H1 (cell line): ENCODE measurements around the gene TIGD6. TPM values are rescaled to one million over a fixed set of nuclear protein-coding genes. Genes with fewer than 3 reads are reported as not detected.
"Not testable (repeated sequence)": the region's sequence is repeated elsewhere in the genome, so short reads cannot be mapped to it uniquely, and the experiment has no call there.

Experiments used
- CTCF ChIA-PET: fragments of 300-600 bp; sonication (Branson Sonifier 250); formaldehyde crosslinking; loops from one replicate; lab custom pipeline; 2021; ENCODE audit not compliant: partially characterized antibody; lab: Charles Lee
- POLR2A ChIA-PET: fragments of 300-600 bp; sonication (Branson Sonifier 250); formaldehyde crosslinking; loops from one replicate; lab custom pipeline; 2021; ENCODE audit warnings: inconsistent platforms; ENCODE audit not compliant: partially characterized antibody; lab: Charles Lee
- DNase-seq, 2 experiments: peaks; one replicate each; pipeline versions ENCODE4 v3.0.0 to v3.0.0-alpha.2; 2010 to 2022; ENCODE audit warnings: low spot score in 2 of 2, low read depth in 1 of 2, mixed read lengths in 1 of 2
- FAIRE-seq: peaks from 2 replicates; lab custom pipeline; 2011; peaks lifted over from hg19 to GRCh38; lab: Jason Lieb, UNC
- H2AFZ ChIP-seq: 2 replicates; pipeline ENCODE4 v1.8.1; 2012; ENCODE audit warnings: low read length, inconsistent platforms
- H2AK5ac ChIP-seq: 2 replicates; pipeline ENCODE4 v1.6.1; 2013; ENCODE audit warnings: low read depth, low read length
- H2BK120ac ChIP-seq: replicated peaks from 2 replicates; pipeline ENCODE3; 2013; ENCODE audit warnings: low read depth, low read length, inconsistent platforms
- H2BK12ac ChIP-seq: 2 replicates; pipeline ENCODE4 v1.6.1; 2013; ENCODE audit warnings: low read depth, low read length
- H2BK15ac ChIP-seq: 2 replicates; pipeline ENCODE4 v1.6.1; 2013; ENCODE audit warnings: low read length
- H2BK20ac ChIP-seq: 2 replicates; pipeline ENCODE4 v1.6.1; 2013; ENCODE audit warnings: low read length
- H2BK5ac ChIP-seq: 2 replicates; pipeline ENCODE4 v1.6.1; 2013; ENCODE audit warnings: low read depth, low read length
- H3K14ac ChIP-seq: 2 replicates; pipeline ENCODE4 v1.6.1; 2013; ENCODE audit warnings: inconsistent platforms; ENCODE audit not compliant: insufficient read length
- H3K18ac ChIP-seq: 2 replicates; pipeline ENCODE4 v1.6.1; 2013; ENCODE audit warnings: low read length; ENCODE audit errors: extremely low read depth
- H3K23ac ChIP-seq: 2 replicates; pipeline ENCODE4 v1.6.1; 2013; ENCODE audit warnings: inconsistent platforms; ENCODE audit not compliant: insufficient read length
- H3K23me2 ChIP-seq: 2 replicates; pipeline ENCODE4 v1.6.1; 2013; ENCODE audit warnings: low read depth, low read length
- H3K27ac ChIP-seq: 2 replicates; pipeline ENCODE4 v1.6.1; 2011; ENCODE audit warnings: low read depth, low read length, inconsistent platforms
- H3K27me3 ChIP-seq, 4 experiments: replicated peaks in 1 of 4; 1 replicate in 1 of 4; 2 replicates in 3 of 4; pipeline versions ENCODE4 v1.6.1 to v1.8.1; 2011 to 2013; ENCODE audit warnings: low read length in 3 of 4, mild to moderate bottlenecking in 3 of 4, inconsistent platforms in 2 of 4, mixed read lengths in 2 of 4, moderate library complexity in 1 of 4; ENCODE audit not compliant: control insufficient read depth in 3 of 4, insufficient read depth in 3 of 4; ENCODE audit errors: extremely low read depth in 1 of 4
- H3K36me3 ChIP-seq, 4 experiments: 2 replicates each; pipeline versions ENCODE4 v1.6.1 to v1.8.1; 2011 to 2013; ENCODE audit warnings: mild to moderate bottlenecking in 4 of 4, low read length in 3 of 4, moderate library complexity in 2 of 4, control low read depth in 1 of 4, inconsistent platforms in 1 of 4; ENCODE audit not compliant: insufficient read depth in 4 of 4, control insufficient read depth in 2 of 4
- H3K4ac ChIP-seq: replicated peaks from 2 replicates; pipeline ENCODE3; 2013; ENCODE audit warnings: low read length, low read depth, mixed read lengths, inconsistent platforms; ENCODE audit not compliant: insufficient read length
- H3K4me1 ChIP-seq, 4 experiments: replicated peaks in 1 of 4; 1 replicate in 1 of 4; 2 replicates in 3 of 4; pipeline versions ENCODE4 v1.6.1 to v1.8.1; 2011 to 2013; ENCODE audit warnings: low read length in 3 of 4, inconsistent platforms in 2 of 4, mixed read lengths in 1 of 4; ENCODE audit not compliant: insufficient read depth in 4 of 4, control insufficient read depth in 3 of 4
- H3K4me2 ChIP-seq, 2 experiments: 2 replicates each; pipeline versions ENCODE4 v1.6.1 to v1.8.1; 2011 to 2013; ENCODE audit warnings: low read depth in 2 of 2, low read length in 2 of 2, control low read depth in 1 of 2, inconsistent platforms in 1 of 2, mild to moderate bottlenecking in 1 of 2; ENCODE audit not compliant: insufficient read depth in 1 of 2
- H3K4me3 ChIP-seq, 4 experiments: fragments of 200-600, 300-600 bp in 1 of 4; sonication (generic), shearing (Covaris generic), sonication (Bioruptor Twin) in 1 of 4; 2 replicates each; pipeline versions ENCODE4 v1.5.1 to v1.8.1; 2011 to 2016; ENCODE audit warnings: low read length in 4 of 4, low read depth in 3 of 4, control low read depth in 2 of 4, inconsistent platforms in 2 of 4, mild to moderate bottlenecking in 2 of 4, mixed read lengths in 1 of 4, moderate library complexity in 1 of 4; ENCODE audit not compliant: insufficient read depth in 2 of 4; ENCODE audit errors: extremely low read depth in 1 of 4
- H3K56ac ChIP-seq: replicated peaks from 2 replicates; pipeline ENCODE3; 2013; ENCODE audit warnings: low read depth, mild to moderate bottlenecking, mixed read lengths, low read length, inconsistent platforms; ENCODE audit not compliant: insufficient read length
- H3K79me1 ChIP-seq: 2 replicates; pipeline ENCODE4 v1.6.1; 2013; ENCODE audit warnings: low read depth, low read length, control low read depth
- H3K79me2 ChIP-seq, 2 experiments: 2 replicates each; pipeline versions ENCODE4 v1.6.1 to v1.8.1; 2012 to 2013; ENCODE audit warnings: low read length in 2 of 2, mild to moderate bottlenecking in 2 of 2, inconsistent platforms in 1 of 2; ENCODE audit not compliant: insufficient read depth in 2 of 2, control insufficient read depth in 1 of 2
- H3K9ac ChIP-seq, 4 experiments: replicated peaks in 1 of 4; 1 replicate in 1 of 4; 2 replicates in 3 of 4; pipeline versions ENCODE4 v1.6.1 to v1.8.1; 2011 to 2013; ENCODE audit warnings: low read depth in 3 of 4, low read length in 3 of 4, control low read depth in 2 of 4, mild to moderate bottlenecking in 2 of 4, moderate library complexity in 2 of 4, inconsistent platforms in 1 of 4; ENCODE audit errors: extremely low read depth in 1 of 4
- H3K9me3 ChIP-seq, 2 experiments: 2 replicates each; pipeline versions ENCODE4 v1.6.1 to v1.8.1; 2012 to 2013; ENCODE audit warnings: mild to moderate bottlenecking in 2 of 2, moderate library complexity in 2 of 2, control low read depth in 1 of 2, inconsistent platforms in 1 of 2, low read depth in 1 of 2, low read length in 1 of 2, mixed read lengths in 1 of 2; ENCODE audit not compliant: insufficient read depth in 2 of 2
- H4K20me1 ChIP-seq, 2 experiments: replicated peaks in 1 of 2; 2 replicates each; pipeline versions ENCODE3 to v1.8.1; 2011 to 2013; ENCODE audit warnings: inconsistent platforms in 2 of 2, low read length in 2 of 2, mild to moderate bottlenecking in 1 of 2; ENCODE audit not compliant: insufficient read depth in 2 of 2, control insufficient read depth in 1 of 2
- H4K5ac ChIP-seq: 2 replicates; pipeline ENCODE4 v1.6.1; 2013; ENCODE audit warnings: low read length, low read depth, mixed read lengths, inconsistent platforms; ENCODE audit not compliant: insufficient read length
- H4K8ac ChIP-seq: 2 replicates; pipeline ENCODE4 v1.8.0; 2013; ENCODE audit warnings: mild to moderate bottlenecking, moderate library complexity, low read length, inconsistent platforms; ENCODE audit not compliant: insufficient read depth; ENCODE audit errors: extremely low read depth
- H4K91ac ChIP-seq: replicated peaks from 2 replicates; pipeline ENCODE3; 2013; ENCODE audit warnings: low read length, mixed read lengths, inconsistent platforms; ENCODE audit not compliant: insufficient read length
- WGBS, 2 experiments: shearing (Covaris generic) in 1 of 2; methylation state at CpG; one replicate each; pipeline versions ENCODE4 v1.1.6 to v1.1.7; 2013 to 2015; ENCODE audit warnings: low lambda C conversion rate in 2 of 2, mixed read lengths in 2 of 2, inconsistent platforms in 1 of 2, low coverage in 1 of 2, missing lambda C conversion rate in 1 of 2; ENCODE audit not compliant: insufficient replicate concordance in 2 of 2, insufficient coverage in 1 of 2, insufficient read length in 1 of 2; ENCODE audit errors: extremely low coverage in 1 of 2, missing lambda C conversion rate in 1 of 2; 5-methylcytosine and 5-hydroxymethylcytosine counted together
- polyA plus RNA-seq, 7 experiments: library from polyadenylated mRNA; depleted of rRNA in 3 of 7; stranded (reverse) in 5 of 7; unstranded in 2 of 7; fragments of >200 nt in 5 of 7; fragments of 200-250 nt in 2 of 7; gene quantifications; 1 replicate in 5 of 7; 2 replicates in 1 of 7; 4 replicates in 1 of 7; pipeline versions ENCODE4 v1.2.1 to v1.2.3, GENCODE V29; 2011 to 2013; ENCODE audit warnings: missing spikeins in 2 of 7, mixed read lengths in 2 of 7
- total RNA-seq: library from RNA; stranded (reverse); fragmentation: NEBNext Ultra II Directional; extraction: Animal tissue kit (Norgen Biotek cat#: 25700); gene quantifications from 2 replicates; pipeline ENCODE4 v1.2.1, GENCODE V29; 2021

TIGD6 gene
- total and polyA plus RNA-seq, 2 of the 8 experiments (the other 6 are each of a cell fraction or from before 2014, with no cell fraction given), result 1.3 to 2.4 TPM

- FAIRE-seq, H3K14ac ChIP-seq, H4K8ac ChIP-seq, H4K20me1 ChIP-seq, H2BK12ac ChIP-seq, H3K27ac ChIP-seq, H3K27me3 ChIP-seq, H2BK120ac ChIP-seq, H2BK15ac ChIP-seq, H3K36me3 ChIP-seq, H2BK5ac ChIP-seq, H3K4ac ChIP-seq, H3K79me1 ChIP-seq, H3K9ac ChIP-seq, H3K23ac ChIP-seq, H3K18ac ChIP-seq, H4K91ac ChIP-seq, H4K5ac ChIP-seq, H3K9me3 ChIP-seq, POLR2A ChIA-PET, H3K4me3 ChIP-seq, H3K4me1 ChIP-seq, H2AK5ac ChIP-seq, H3K23me2 ChIP-seq, H2BK20ac ChIP-seq, H3K56ac ChIP-seq, H3K79me2 ChIP-seq, DNase-seq, H3K4me2 ChIP-seq: not testable (repeated sequence)
- CTCF ChIA-PET, result interaction anchor here (0.7 to 9.8 kb wide), 3 partner anchors 18 to 132 kb away, joined by 3 to 104 read pairs (median 5); partner anchors contain the start of gene SLC26A2
- 91% methylated on average over 6 of the region's 6 CpGs; no CpG with 5 or more reads in 1 of the 2 experiments for WGBS, 2 experiments
- H2AFZ ChIP-seq, result peak overlapping the region; percentile 62; the same call in 1 of the 2 replicates
Observed at GRCh38 chr5:149943177-149943949, 57.1 kb downstream of the TIGD6 start.

Other genes starting within 250 kb of the TIGD6 start
- gene PDE6A, start 55.9 kb downstream of the TIGD6 start, total RNA-seq, result not detected in 2 replicates
- gene PDE6A, start 55.9 kb downstream of the TIGD6 start, polyA plus RNA-seq (2011; rRNA removed), result not detected in 2 replicates
- gene SLC26A2, start 39.9 kb downstream of the TIGD6 start, total RNA-seq, result 10.9 and 11.4 TPM in 2 replicates
- gene SLC26A2, start 39.9 kb downstream of the TIGD6 start, polyA plus RNA-seq (2011; rRNA removed), result 2.2 and 3.7 TPM in 2 replicates
- 27.5 and 28.0 TPM in 2 replicates for gene HMGXB3, start 85 bp upstream of the TIGD6 start, total RNA-seq
- 26.8 and 28.8 TPM in 2 replicates for gene HMGXB3, start 85 bp upstream of the TIGD6 start, polyA plus RNA-seq (2011; rRNA removed)
- gene CSF1R, start 85.9 kb upstream of the TIGD6 start, total RNA-seq, result not detected in 2 replicates
- gene CSF1R, start 85.9 kb upstream of the TIGD6 start, polyA plus RNA-seq (2011; rRNA removed), result 0.12 TPM in 1 of 2 replicates, not detected in the other
- 13.7 and 15.9 TPM in 2 replicates for gene PDGFRB, start 155.2 kb upstream of the TIGD6 start, total RNA-seq
- gene PDGFRB, start 155.2 kb upstream of the TIGD6 start, polyA plus RNA-seq (2011; rRNA removed), result 4.2 and 5.9 TPM in 2 replicates
- not detected in 2 replicates for gene CDX1, start 166.1 kb upstream of the TIGD6 start, total RNA-seq
- 0.06 TPM in 1 of 2 replicates, not detected in the other for gene CDX1, start 166.1 kb upstream of the TIGD6 start, polyA plus RNA-seq (2011; rRNA removed)
- 0.07 TPM in 1 of 2 replicates, not detected in the other for gene SLC6A7, start 189.4 kb upstream of the TIGD6 start, total RNA-seq
- gene SLC6A7, start 189.4 kb upstream of the TIGD6 start, polyA plus RNA-seq (2011; rRNA removed), result 0.02 and 0.12 TPM in 2 replicates